SU-DHL-6 (cell line): Measurements from ENCODE around the gene HSD17B8.
"Not testable (repeated sequence)": the region's sequence is repeated elsewhere in the genome, so short reads cannot be mapped to it uniquely, and the experiment has no call there.

Experiments used
- H2AFZ ChIP-seq: fragments of 200-600 bp; sonication (generic); 2 replicates; pipeline ENCODE4 v1.6.1; 2014; ENCODE audit warnings: low read depth, mild to moderate bottlenecking, moderate library complexity, mixed read lengths, antibody characterized with exemption, low read length; ENCODE audit not compliant: severe bottlenecking
- H3F3A ChIP-seq: fragments of 200-600 bp; shearing (Covaris generic); 2 replicates; pipeline ENCODE4 v1.6.0; 2016; ENCODE audit warnings: antibody characterized with exemption, mild to moderate bottlenecking; ENCODE audit not compliant: insufficient read depth
- H3K27ac ChIP-seq: fragments of 200-600 bp; sonication (generic); 2 replicates; pipeline ENCODE4 v1.5.1; 2016; ENCODE audit warnings: low read depth, mild to moderate bottlenecking, low read length, moderate library complexity, mixed read lengths
- H3K27me3 ChIP-seq: fragments of 200-600 bp; sonication (generic), shearing (Covaris generic); 2 replicates; pipeline ENCODE4 v1.6.0; 2014; ENCODE audit warnings: mild to moderate bottlenecking, low read length
- H3K36me3 ChIP-seq: fragments of 200-600 bp; sonication (generic); 2 replicates; pipeline ENCODE4 v1.6.1; 2014; ENCODE audit warnings: mild to moderate bottlenecking, low read length, mixed read lengths
- H3K4me2 ChIP-seq: fragments of 300-600, 200-600 bp; shearing (Covaris generic), sonication (generic); 2 replicates; pipeline ENCODE4 v1.6.0; 2014; ENCODE audit warnings: low read length, low read depth, mild to moderate bottlenecking; ENCODE audit not compliant: poor library complexity, severe bottlenecking
- H3K4me3 ChIP-seq: fragments of 200-600 bp; sonication (generic); 2 replicates; pipeline ENCODE4 v1.5.1; 2014; ENCODE audit warnings: antibody characterized with exemption, low read length, mild to moderate bottlenecking, mixed read lengths; ENCODE audit not compliant: insufficient read depth, poor library complexity, severe bottlenecking
- H3K79me2 ChIP-seq: fragments of 200-600 bp; sonication (generic); 2 replicates; pipeline ENCODE4 v1.6.1; 2014; ENCODE audit warnings: mild to moderate bottlenecking, low read length, moderate library complexity; ENCODE audit not compliant: insufficient read depth
- H3K9ac ChIP-seq: fragments of 200-600 bp; sonication (generic); 2 replicates; pipeline ENCODE4 v1.7.0; 2014; ENCODE audit warnings: mild to moderate bottlenecking, low read length
- H3K9me2 ChIP-seq: fragments of 200-600 bp; sonication (generic); replicated peaks from 2 replicates; pipeline ENCODE4 v1.6.1; 2014; ENCODE audit warnings: low read length; ENCODE audit not compliant: insufficient read depth
- H3K9me3 ChIP-seq: fragments of 200-600 bp; sonication (generic); 2 replicates; pipeline ENCODE4 v1.6.1; 2014; ENCODE audit warnings: low read length, mixed read lengths; ENCODE audit not compliant: insufficient read depth
- H4K20me1 ChIP-seq: fragments of 200-600 bp; sonication (generic); 2 replicates; pipeline ENCODE4 v1.6.1; 2014; ENCODE audit warnings: low read depth, mild to moderate bottlenecking, antibody characterized with exemption, low read length, moderate library complexity, mixed read lengths
- EZH2phosphoT487 ChIP-seq: fragments of 200-600 bp; sonication (generic), shearing (Covaris generic); conservative IDR thresholded peaks from 2 replicates; pipeline ENCODE4 v1.6.1; 2018; ENCODE audit warnings: mild to moderate bottlenecking, antibody characterized with exemption, low read length, moderate library complexity, mixed read lengths
- TF ChIP-seq, protein P1 (sequence below): fragments of 200-600 bp; sonication (generic); IDR thresholded peaks from one replicate; pipeline ENCODE4 v1.5.1; 2017; ENCODE audit warnings: antibody characterized with exemption, mild to moderate bottlenecking, low read length, moderate library complexity; ENCODE audit not compliant: insufficient read depth, poor library complexity, severe bottlenecking

Gene HSD17B8

DNA sequence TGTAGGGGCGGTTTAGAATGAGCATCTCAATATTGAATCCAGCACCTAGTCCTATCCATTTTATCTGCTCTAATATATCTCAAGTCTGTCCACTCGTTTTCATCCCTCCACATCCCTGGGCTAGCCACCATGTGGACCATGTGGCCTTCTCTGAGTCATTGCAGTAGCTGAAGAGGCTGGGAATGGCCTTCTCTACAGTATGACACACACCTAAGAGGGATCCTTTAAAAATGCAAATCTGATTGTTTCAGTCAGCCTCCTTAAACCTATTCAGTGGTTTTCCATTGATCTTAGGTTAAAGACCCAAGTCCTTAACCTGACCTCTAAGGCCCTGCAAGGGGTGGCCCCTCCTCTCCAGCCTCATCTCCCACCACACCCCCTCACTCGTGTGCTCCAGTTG, 13.2 kb downstream of the HSD17B8 start:
- Histone ChIP-seq H3K9me2 (no peaks in the 10 kb centered on the region), H3K9ac (no peak overlapping the region), H3F3A (no peaks in the 10 kb centered on the region), H4K20me1 (no peaks in the 10 kb centered on the region), H3K27me3 (no peaks in the 10 kb centered on the region; the same call in 1 of the 2 replicates), H3K9me3 (no peaks in the 10 kb centered on the region), H3K36me3 (no peaks in the 10 kb centered on the region), H3K4me3 (no peak overlapping the region), H3K79me2 (no peaks in the 10 kb centered on the region), H2AFZ (no peak overlapping the region), H3K4me2 (no peak overlapping the region), H3K27ac (no peak overlapping the region)
- TF ChIP-seq, protein P1, sequence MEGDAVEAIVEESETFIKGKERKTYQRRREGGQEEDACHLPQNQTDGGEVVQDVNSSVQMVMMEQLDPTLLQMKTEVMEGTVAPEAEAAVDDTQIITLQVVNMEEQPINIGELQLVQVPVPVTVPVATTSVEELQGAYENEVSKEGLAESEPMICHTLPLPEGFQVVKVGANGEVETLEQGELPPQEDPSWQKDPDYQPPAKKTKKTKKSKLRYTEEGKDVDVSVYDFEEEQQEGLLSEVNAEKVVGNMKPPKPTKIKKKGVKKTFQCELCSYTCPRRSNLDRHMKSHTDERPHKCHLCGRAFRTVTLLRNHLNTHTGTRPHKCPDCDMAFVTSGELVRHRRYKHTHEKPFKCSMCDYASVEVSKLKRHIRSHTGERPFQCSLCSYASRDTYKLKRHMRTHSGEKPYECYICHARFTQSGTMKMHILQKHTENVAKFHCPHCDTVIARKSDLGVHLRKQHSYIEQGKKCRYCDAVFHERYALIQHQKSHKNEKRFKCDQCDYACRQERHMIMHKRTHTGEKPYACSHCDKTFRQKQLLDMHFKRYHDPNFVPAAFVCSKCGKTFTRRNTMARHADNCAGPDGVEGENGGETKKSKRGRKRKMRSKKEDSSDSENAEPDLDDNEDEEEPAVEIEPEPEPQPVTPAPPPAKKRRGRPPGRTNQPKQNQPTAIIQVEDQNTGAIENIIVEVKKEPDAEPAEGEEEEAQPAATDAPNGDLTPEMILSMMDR = no peak
- TF ChIP-seq EZH2phosphoT487 = no peak

DNA sequence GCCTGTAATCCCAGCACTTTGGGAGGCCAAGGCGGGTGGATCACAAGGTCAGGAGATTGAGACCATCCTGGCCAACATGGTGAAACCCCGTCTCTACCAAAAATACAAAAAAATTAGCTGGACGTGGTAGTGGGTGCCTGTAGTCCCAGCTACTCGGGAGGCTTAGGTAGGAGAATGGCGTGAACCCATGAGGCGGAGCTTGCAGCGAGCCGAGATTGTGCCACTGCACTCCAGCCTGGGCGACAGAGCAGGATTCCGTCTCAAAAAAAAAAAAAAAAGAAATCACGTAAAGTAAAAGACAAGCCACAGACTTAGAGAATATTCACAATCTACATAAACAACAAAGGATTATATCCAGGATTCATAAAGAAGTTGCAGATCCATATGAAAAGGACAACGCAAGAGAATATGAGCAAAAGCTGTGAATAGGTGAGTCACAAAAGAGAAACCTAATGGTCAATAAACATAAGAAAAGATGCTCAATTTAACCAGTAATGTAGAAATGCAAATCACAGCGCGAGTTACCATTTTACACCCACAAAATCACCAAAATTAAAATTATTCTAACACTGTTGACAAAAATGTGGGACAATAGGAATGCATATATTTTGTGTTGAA, 22.2 kb downstream of the HSD17B8 start:
- H3K4me2 ChIP-seq, H3K79me2 ChIP-seq, H3K4me3 ChIP-seq, H3K9ac ChIP-seq, H3F3A ChIP-seq, H3K36me3 ChIP-seq, H2AFZ ChIP-seq, H3K9me3 ChIP-seq, H4K20me1 ChIP-seq, H3K9me2 ChIP-seq, H3K27ac ChIP-seq, H3K27me3 ChIP-seq: not testable (repeated sequence)

DNA sequence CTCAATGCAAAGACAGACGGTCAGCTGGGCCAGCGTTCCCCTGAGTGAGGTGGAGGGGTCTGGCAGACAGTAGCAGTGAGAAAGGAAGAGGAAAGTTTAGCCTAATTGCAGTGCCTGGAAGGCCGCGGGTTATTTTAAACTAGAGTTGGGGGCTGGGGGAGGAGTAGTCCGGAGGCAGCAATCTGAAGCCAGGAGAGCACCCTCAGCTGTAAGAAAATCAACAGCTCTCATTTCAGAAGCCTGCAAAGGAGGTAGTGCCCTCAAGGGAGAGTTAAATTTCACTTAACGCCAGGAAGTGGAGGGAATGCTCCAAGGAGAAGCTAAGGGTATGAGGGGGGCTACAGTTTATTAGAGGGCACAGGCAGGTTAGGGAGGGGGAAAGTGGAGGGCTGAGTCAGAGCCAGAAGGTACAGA, 30.8 kb downstream of the HSD17B8 start:
- no peaks in the 10 kb centered on the region for H3K36me3 ChIP-seq
- H3F3A ChIP-seq = no peaks in the 10 kb centered on the region
- H4K20me1 ChIP-seq = no peaks in the 10 kb centered on the region
- H3K4me3 ChIP-seq = no peak overlapping the region
- no peaks in the 10 kb centered on the region for H3K9me3 ChIP-seq
- H3K9ac ChIP-seq = no peak overlapping the region
- no peak for TF ChIP-seq EZH2phosphoT487
- TF ChIP-seq, protein P1 = no peak
- no peaks in the 10 kb centered on the region for H3K79me2 ChIP-seq
- no peak overlapping the region for H2AFZ ChIP-seq
- no peaks in the 10 kb centered on the region for H3K27me3 ChIP-seq
- no peak overlapping the region for H3K27ac ChIP-seq
- H3K4me2 ChIP-seq = no peak overlapping the region
- no peaks in the 10 kb centered on the region for H3K9me2 ChIP-seq

DNA sequence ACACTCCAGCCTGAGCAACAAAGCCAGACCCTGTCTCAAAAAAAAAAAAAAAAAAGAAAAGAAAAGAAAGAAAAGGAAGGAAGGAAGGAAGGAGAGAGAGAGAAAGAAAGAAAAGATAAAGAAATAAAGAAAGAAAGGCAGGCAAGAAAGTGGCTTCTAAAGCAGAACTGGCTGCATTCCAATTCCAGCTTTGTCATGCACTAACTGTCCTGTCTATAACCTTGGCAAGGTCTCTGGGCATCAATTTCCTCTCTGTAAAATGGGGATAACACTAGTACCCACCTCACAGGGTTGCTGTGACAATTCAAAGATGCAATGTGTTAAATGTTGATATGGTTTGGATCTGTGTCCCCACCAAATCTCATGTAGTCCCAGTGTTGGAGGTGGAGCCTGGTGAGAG, 31.9 kb downstream of the HSD17B8 start:
- Histone ChIP-seq H3K4me2 (no peak overlapping the region), H3K9me3 (no peaks in the 10 kb centered on the region), H2AFZ (no peak overlapping the region), H3K79me2 (no peaks in the 10 kb centered on the region), H3K27ac (no peak overlapping the region), H3K9me2 (no peaks in the 10 kb centered on the region), H3K27me3 (no peaks in the 10 kb centered on the region), H4K20me1 (no peaks in the 10 kb centered on the region), H3K4me3 (no peak overlapping the region), H3F3A (no peaks in the 10 kb centered on the region), H3K9ac (no peak overlapping the region), H3K36me3 (no peaks in the 10 kb centered on the region)
- no peak for TF ChIP-seq EZH2phosphoT487
- TF ChIP-seq, protein P1 = no peak
